ENCODE results near the gene ECT2. TPM values are rescaled to one million over a fixed set of nuclear protein-coding genes. Genes with fewer than 3 reads are reported as not detected.

ECT2 gene
- total RNA-seq, 1 experiment from 2014 or later = 81.3 TPM

DNA sequence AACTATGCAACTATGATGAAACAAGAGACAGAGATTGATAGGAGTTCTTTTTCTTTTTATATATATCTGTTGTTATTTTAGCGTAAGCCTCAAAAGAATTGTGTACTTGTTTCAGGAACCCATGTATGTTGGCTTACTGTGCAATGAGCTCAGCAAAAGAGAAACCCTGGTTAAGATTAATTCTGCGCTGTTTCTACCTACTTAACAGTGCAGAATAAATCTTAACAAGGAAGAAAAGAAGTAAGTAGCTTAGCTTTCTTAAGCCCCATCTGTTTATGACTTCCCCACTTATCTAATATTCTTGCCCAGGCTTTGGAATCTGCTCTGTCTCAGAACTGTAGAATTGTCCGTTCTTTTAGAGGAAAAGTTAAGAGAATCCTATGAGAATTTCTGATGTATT lies 27.4 kb downstream of the ECT2 start:
- Histone ChIP-seq H3K23me2 (ENCODE audit: insufficient read length, low read depth, low read length, poor library complexity, severe bottlenecking) (no peaks in the 10 kb centered on the region), H3K56ac (ENCODE audit: insufficient read length, low read depth, low read length) (no peak overlapping the region), H2BK15ac (ENCODE audit: low read depth, low read length) (no peak overlapping the region), H3K14ac (ENCODE audit: insufficient read depth, low read length) (no peak overlapping the region), H2BK5ac (ENCODE audit: insufficient read length, low read length) (no peak overlapping the region), H4K5ac (ENCODE audit: insufficient read length, low read depth, low read length) (no peak overlapping the region), H3K27ac (ENCODE audit: insufficient read length, low read depth, low read length) (no peak overlapping the region), H2BK12ac (ENCODE audit: insufficient read length, low read depth, low read length) (no peak overlapping the region), H2BK120ac (ENCODE audit: low read depth, low read length, poor library complexity, severe bottlenecking) (no peak overlapping the region), H2BK20ac (ENCODE audit: low read depth, low read length, poor library complexity, severe bottlenecking) (no peak overlapping the region), H3K4me1 (ENCODE audit: insufficient read depth, low read length) (no peaks in the 10 kb centered on the region), H4K8ac (replicated peaks; ENCODE audit: insufficient read length, low read depth, low read length) (no peak overlapping the region), H2AFZ (ENCODE audit: low read length) (no peak overlapping the region), H3K27me3 (ENCODE audit: insufficient read depth, low read length) (no peaks in the 10 kb centered on the region), H3K79me1 (ENCODE audit: insufficient read depth, low read depth, low read length, poor library complexity, severe bottlenecking) (no peaks in the 10 kb centered on the region), H3K9me3 (ENCODE audit: control insufficient read depth, low read depth, low read length) (no peaks in the 10 kb centered on the region), H3K9ac (ENCODE audit: extremely low read depth, insufficient read length, low read length) (no peak overlapping the region), H4K20me1 (ENCODE audit: control insufficient read depth, insufficient read depth, insufficient read length) (no peaks in the 10 kb centered on the region), H3K4ac (ENCODE audit: low read depth, low read length) (no peak overlapping the region), H3K23ac (ENCODE audit: insufficient read length, low read depth, low read length) (no peak overlapping the region), H2AK5ac (ENCODE audit: insufficient read length, low read length) (no peak overlapping the region), H3K79me2 (ENCODE audit: insufficient read depth, low read length) (no peaks in the 10 kb centered on the region), H4K91ac (ENCODE audit: insufficient read length, low read depth, low read length) (no peak overlapping the region), H3K4me2 (ENCODE audit: insufficient read depth, insufficient read length, low read length) (no peak overlapping the region), H3K18ac (ENCODE audit: insufficient read length, low read depth, low read length) (no peak overlapping the region), H3T11ph (ENCODE audit: low read length) (no peak overlapping the region)
- no peak for DNase-seq
- Mint-ChIP-seq H3K27ac (no peak overlapping the region; a peak in 1 of 7 replicates), H3K4me1 (no peaks in the 10 kb centered on the region), H3K4me3 (no peak overlapping the region), H3K36me3 (ENCODE audit: insufficient read depth in 1 of 3, low read depth in 3 of 3) (peaks cover 37 to 67% (median 65%) of the 10 kb centered on the region in 3 experiments; a peak in 6 of 7 replicates), H3K27me3 (ENCODE audit: low read depth) (no peaks in the 10 kb centered on the region), H3K9me3 (no peaks in the 10 kb centered on the region)
- TF ChIP-seq, protein P1, sequence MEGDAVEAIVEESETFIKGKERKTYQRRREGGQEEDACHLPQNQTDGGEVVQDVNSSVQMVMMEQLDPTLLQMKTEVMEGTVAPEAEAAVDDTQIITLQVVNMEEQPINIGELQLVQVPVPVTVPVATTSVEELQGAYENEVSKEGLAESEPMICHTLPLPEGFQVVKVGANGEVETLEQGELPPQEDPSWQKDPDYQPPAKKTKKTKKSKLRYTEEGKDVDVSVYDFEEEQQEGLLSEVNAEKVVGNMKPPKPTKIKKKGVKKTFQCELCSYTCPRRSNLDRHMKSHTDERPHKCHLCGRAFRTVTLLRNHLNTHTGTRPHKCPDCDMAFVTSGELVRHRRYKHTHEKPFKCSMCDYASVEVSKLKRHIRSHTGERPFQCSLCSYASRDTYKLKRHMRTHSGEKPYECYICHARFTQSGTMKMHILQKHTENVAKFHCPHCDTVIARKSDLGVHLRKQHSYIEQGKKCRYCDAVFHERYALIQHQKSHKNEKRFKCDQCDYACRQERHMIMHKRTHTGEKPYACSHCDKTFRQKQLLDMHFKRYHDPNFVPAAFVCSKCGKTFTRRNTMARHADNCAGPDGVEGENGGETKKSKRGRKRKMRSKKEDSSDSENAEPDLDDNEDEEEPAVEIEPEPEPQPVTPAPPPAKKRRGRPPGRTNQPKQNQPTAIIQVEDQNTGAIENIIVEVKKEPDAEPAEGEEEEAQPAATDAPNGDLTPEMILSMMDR (conservative IDR thresholded peaks at IDR 0.05) = no peak
- WGBS (ENCODE audit: extremely low coverage, insufficient read length, low lambda C conversion rate) = no CpG with 5 or more reads among the region's 3 CpGs
